MM.1S (cell line): ENCODE results near the gene SCO1.

Experiments
- EZH2 ChIP-seq: fragments of 300-600 bp; sonication (generic); optimal IDR thresholded peaks from 2 replicates; pipeline ENCODE3; 2017; ENCODE audit warnings: low read depth, mild to moderate bottlenecking, antibody characterized with exemption, low read length, mixed read lengths
- EZH2phosphoT487 ChIP-seq: fragments of 300-600 bp; sonication (generic); IDR thresholded peaks from 2 replicates; pipeline ENCODE4 v1.6.1; 2018; ENCODE audit warnings: antibody characterized with exemption, low read length
- TF ChIP-seq, protein P1 (sequence below): fragments of 300-600 bp; sonication (generic); IDR thresholded peaks from 2 replicates; pipeline ENCODE4 v1.5.1; 2016; ENCODE audit warnings: antibody characterized with exemption, low read length, mixed read lengths

DNA sequence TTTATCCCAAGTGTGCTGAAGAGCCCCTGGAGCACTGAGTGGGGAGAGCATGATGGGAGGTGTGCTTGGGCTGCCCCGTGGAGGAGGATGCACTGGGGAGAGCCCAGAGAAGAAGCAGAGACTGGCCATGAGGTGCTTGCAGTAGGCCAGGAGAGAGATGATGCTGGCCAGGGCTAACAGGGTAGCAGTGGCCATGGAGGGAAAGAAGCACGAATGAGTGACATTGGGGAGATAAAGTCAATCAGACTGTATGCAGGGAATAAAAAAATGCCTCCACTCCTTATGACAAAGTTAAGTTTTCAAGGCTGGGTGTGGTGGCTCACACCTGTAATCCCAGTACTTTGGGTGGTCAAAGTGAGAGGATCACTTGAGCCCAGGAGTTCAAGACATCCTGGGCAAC is 37.9 kb upstream of the SCO1 start:
- TF ChIP-seq, protein P1, sequence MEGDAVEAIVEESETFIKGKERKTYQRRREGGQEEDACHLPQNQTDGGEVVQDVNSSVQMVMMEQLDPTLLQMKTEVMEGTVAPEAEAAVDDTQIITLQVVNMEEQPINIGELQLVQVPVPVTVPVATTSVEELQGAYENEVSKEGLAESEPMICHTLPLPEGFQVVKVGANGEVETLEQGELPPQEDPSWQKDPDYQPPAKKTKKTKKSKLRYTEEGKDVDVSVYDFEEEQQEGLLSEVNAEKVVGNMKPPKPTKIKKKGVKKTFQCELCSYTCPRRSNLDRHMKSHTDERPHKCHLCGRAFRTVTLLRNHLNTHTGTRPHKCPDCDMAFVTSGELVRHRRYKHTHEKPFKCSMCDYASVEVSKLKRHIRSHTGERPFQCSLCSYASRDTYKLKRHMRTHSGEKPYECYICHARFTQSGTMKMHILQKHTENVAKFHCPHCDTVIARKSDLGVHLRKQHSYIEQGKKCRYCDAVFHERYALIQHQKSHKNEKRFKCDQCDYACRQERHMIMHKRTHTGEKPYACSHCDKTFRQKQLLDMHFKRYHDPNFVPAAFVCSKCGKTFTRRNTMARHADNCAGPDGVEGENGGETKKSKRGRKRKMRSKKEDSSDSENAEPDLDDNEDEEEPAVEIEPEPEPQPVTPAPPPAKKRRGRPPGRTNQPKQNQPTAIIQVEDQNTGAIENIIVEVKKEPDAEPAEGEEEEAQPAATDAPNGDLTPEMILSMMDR, result no peak
- TF ChIP-seq EZH2, result no peak
- TF ChIP-seq EZH2phosphoT487, result no peak
